GM12875 (cell line): ENCODE results near the gene NUTF2.
A peak's percentile ranks its signal among the peaks of the same experiment; 100 is the strongest.

Experiments used
- H3K4me3 ChIP-seq: one replicate; pipeline ENCODE4 v1.5.1; 2011; ENCODE audit warnings: low read depth, low read length, control low read depth
- CTCF ChIP-seq: IDR thresholded peaks from 2 replicates; pipeline ENCODE4 v1.5.1; 2011; ENCODE audit warnings: low read depth, mild to moderate bottlenecking, control low read depth, inconsistent platforms, low read length, moderate library complexity, borderline replicate concordance; ENCODE audit not compliant: insufficient read depth

NUTF2 gene

GRCh38 chr16:67837811-67838210 is 8.9 kb upstream of the NUTF2 start:
- H3K4me3 ChIP-seq = no peak overlapping the region
- no peak for TF ChIP-seq CTCF

- no peak overlapping the region for H3K4me3 ChIP-seq
- no peak for TF ChIP-seq CTCF
These were observed 5.4 kb upstream of the NUTF2 start for GRCh38 chr16:67841198-67841815.

GRCh38 chr16:67841816-67842508 is 4.8 kb upstream of the NUTF2 start, which contains the start of gene THAP11:
THAP11 (plus strand) TSS chr16:67842320; CDS start chr16:67842555, 235 bp downstream.
- H3K4me3 ChIP-seq = peak within 1 kb of the TSS; percentile 77
- TF ChIP-seq CTCF = peak; percentile 93

GRCh38 chr16:67842509-67843342 is 4.0 kb upstream of the NUTF2 start:
- H3K4me3 ChIP-seq = peak overlapping the region; percentile 77
- peak; percentile 51; the same call in 1 of the 2 replicates for TF ChIP-seq CTCF

GRCh38 chr16:67843343-67843765 is 3.4 kb upstream of the NUTF2 start:
- H3K4me3 ChIP-seq = peak overlapping the region; percentile 77
- TF ChIP-seq CTCF = no peak

GRCh38 chr16:67844497-67844896 is 2.2 kb upstream of the NUTF2 start:
- TF ChIP-seq CTCF = no peak
- H3K4me3 ChIP-seq = no peak overlapping the region
